GM18870 (cell line): ENCODE data around the gene L3HYPDH.

ENCODE experiments used
- ATAC-seq: cut with Tn5 transposase; IDR thresholded peaks from one replicate; pipeline ENCODE4 v1.9.1; 2021; ENCODE audit warnings: moderate library complexity; ENCODE audit not compliant: unreplicated experiment

Gene L3HYPDH

GRCh38 chr14:59427653-59428580 lies 56.3 kb downstream of the L3HYPDH start:
- ATAC-seq, result no peak

GRCh38 chr14:59425322-59425935 lies 58.8 kb downstream of the L3HYPDH start:
- no peak for ATAC-seq

DNA sequence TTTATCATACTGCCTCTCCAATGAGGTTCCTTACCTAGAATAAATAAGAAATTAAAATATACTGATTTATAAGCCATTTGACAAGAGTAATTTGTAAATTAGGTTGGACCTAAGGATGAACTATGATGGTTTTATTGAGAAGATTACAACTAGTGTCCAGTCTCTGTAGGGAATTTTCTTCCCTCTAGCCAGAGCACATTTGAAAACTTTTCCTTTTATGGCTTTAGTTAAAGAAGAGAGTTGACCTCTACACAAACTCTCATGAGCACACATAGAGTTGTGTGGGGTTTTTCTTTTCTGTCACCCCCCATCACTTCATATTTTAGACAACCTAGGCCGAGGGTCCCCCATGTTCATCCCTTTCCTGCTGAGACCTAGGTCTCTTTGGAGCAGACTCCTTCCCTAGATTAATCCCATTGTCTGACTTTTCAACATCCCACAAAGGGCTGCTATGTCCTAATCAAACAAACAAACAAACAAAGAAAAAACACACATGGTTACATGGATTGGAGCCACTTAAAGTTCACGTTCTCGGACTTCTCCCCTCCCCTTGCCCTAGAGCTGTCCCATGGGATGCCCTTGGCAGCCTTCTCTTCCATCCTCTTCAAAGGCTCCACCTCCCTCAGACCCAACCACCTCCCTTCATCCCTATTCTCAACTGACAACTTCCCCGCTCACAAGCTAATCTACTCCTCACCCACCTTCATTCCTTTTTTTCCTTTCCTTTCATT lies 59.7 kb downstream of the L3HYPDH start:
- ATAC-seq, result no peak
